Ovary (tissue), 9 donors: ENCODE data around the gene ALDH3B2. TPM values are rescaled to one million over a fixed set of nuclear protein-coding genes. Genes with fewer than 3 reads are reported as not detected.
"Not testable (repeated sequence)": the region's sequence is repeated elsewhere in the genome, so short reads cannot be mapped to it uniquely, and the experiment has no call there.

Experiments
- DNase-seq, 5 donors: peaks; one replicate each; pipeline ENCODE4 v3.0.0-alpha.2; 2019 to 2020
- H3K27ac ChIP-seq, 2 donors: fragments of 200-600 bp; one replicate each; pipeline versions ENCODE4 v1.5.1 to v1.8.0; 2019 to 2022
- H3K27me3 ChIP-seq: fragments of 200-600 bp; one replicate; pipeline ENCODE4 v1.8.0; 2022
- H3K36me3 ChIP-seq: fragments of 200-600 bp; sonication (generic); one replicate; pipeline ENCODE4 v1.5.1; 2019
- H3K4me1 ChIP-seq: one replicate; pipeline ENCODE4 v1.8.1; 2013; ENCODE audit warnings: mild to moderate bottlenecking, moderate library complexity; ENCODE audit not compliant: insufficient read depth
- H3K4me3 ChIP-seq: fragments of 200-600 bp; sonication (generic); one replicate; pipeline ENCODE4 v1.5.1; 2017
- H3K9me3 ChIP-seq, 2 donors: fragments of 200-600 bp in 1 of 2; sonication (generic) in 1 of 2; one replicate each; pipeline versions ENCODE4 v1.5.1 to v1.8.1; 2013 to 2019; ENCODE audit warnings: mild to moderate bottlenecking in 1 of 2, moderate library complexity in 1 of 2
- CTCF ChIP-seq, 3 donors: fragments of 450-650 bp in 2 of 3; fragments of 200-600 bp in 1 of 3; IDR thresholded peaks; one replicate each; pipeline versions ENCODE4 v1.5.1 to v1.8.0; 2016 to 2022; ENCODE audit warnings: antibody characterized with exemption in 3 of 3, mild to moderate bottlenecking in 1 of 3
- EP300 ChIP-seq: sonication (generic); formaldehyde crosslinking; IDR thresholded peaks from one replicate; pipeline ENCODE4 v1.6.1; 2017; ENCODE audit warnings: antibody characterized with exemption
- POLR2A ChIP-seq: fragments of 450-650 bp; IDR thresholded peaks from one replicate; pipeline ENCODE4 v1.6.1; 2017; ENCODE audit warnings: antibody characterized with exemption, mild to moderate bottlenecking, moderate library complexity
- WGBS, 3 donors: extraction: QIAGEN DNeasy Blood & Tissue Kit in 1 of 3; methylation state at CpG; one replicate each; pipeline versions ENCODE4 v1.1.5 to v1.1.7; 2013 to 2017; 5-methylcytosine and 5-hydroxymethylcytosine counted together
- intact Hi-C, 4 donors: fragments of 100-400 bp; cut with DNase I; formaldehyde crosslinking; loops; one replicate each; pipeline versions ENCODE4 v1.11.0 to v1.15.1; 2022 to 2023
- polyA plus RNA-seq, 2 donors: library from polyadenylated mRNA; stranded (reverse); fragments of 200-250 nt in 1 of 2; fragments of 350-450 nt in 1 of 2; fragmentation: Illumina TruSeq in 1 of 2; extraction: RNeasy Lipid Tissue Mini Kit (QIAGEN cat#74804) in 1 of 2; gene quantifications; one replicate each; pipeline ENCODE4 v1.2.3, GENCODE V29; 2013 to 2014
- total RNA-seq, 7 donors: library from RNA; depleted of rRNA in 2 of 7; stranded (reverse); fragments of >200 nt in 2 of 7; fragmentation: NEBNext Ultra II Directional in 3 of 7; extraction: Animal tissue kit (Norgen Biotek cat#: 25700) in 3 of 7; gene quantifications; one replicate each; pipeline versions ENCODE4 v1.1.0 to v1.2.4, GENCODE V29; 2016 to 2023
- donor health status: DM: no; HTN: no; CAD: no; lungs with moderate emphysema.
- donor health status: DM: no; HTN: no; CAD: no.
- donor health status: Bipolar disorder and iron deficiency.
- donor health status: DM: yes; HTN: yes; CAD: no.
- donor health status: DM: no; HTN: no; CAD: no.
- donor health status: DM: yes; HTN: yes; CAD: no.

ALDH3B2 gene
- total and polyA plus RNA-seq, 9 donors = 0.15 to 0.57 (median 0.27) TPM; not detected in 5

GRCh38 chr11:67705264-67705663, 30.8 kb upstream of the ALDH3B2 start:
- WGBS, 3 donors = 81 to 89% (median 85%) methylated on average over 3 of the region's 3 CpGs
- Histone ChIP-seq H3K4me3 (no peak overlapping the region), H3K36me3 (no peaks in the 10 kb centered on the region), H3K27ac (no peak overlapping the region), H3K4me1 (no peaks in the 10 kb centered on the region), H3K9me3 (no peaks in the 10 kb centered on the region), H3K27me3 (no peaks in the 10 kb centered on the region)
- no peak for DNase-seq
- TF ChIP-seq POLR2A (no peak), CTCF (IDR thresholded peaks at IDR 0.05) (no peak), EP300 (no peak)
- intact Hi-C loops = no loop called here

- WGBS, 3 donors = 79 to 84% (median 80%) methylated on average over 7 of the region's 7 CpGs
- intact Hi-C loops = no loop called here
Measured at GRCh38 chr11:67704524-67704923, 30.1 kb upstream of the ALDH3B2 start.

DNA sequence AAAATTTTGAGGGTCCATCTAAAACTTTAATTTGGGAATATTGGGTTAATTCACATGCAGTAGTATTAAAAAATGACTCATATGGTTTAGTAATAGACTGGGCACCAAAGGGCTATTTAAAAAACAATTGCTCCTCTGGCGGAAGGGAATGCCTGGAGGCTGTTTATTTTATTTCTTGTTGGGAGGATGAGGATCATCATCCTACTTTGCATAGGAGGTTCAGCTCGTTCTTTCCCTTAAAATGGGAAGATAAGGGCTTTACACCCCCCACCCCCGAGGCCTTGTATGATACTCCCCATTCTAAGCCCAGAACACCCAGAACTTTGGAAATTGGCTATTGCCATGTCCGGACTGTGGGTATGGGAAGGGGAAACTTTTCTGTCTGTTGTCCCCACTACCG, 29.3 kb upstream of the ALDH3B2 start:
- H3K9me3 ChIP-seq, DNase-seq, H3K36me3 ChIP-seq, H3K27ac ChIP-seq, H3K4me1 ChIP-seq, H3K27me3 ChIP-seq, intact Hi-C loops, H3K4me3 ChIP-seq: not testable (repeated sequence)
- 26 to 39% (median 31%) methylated on average over 5 of the region's 5 CpGs for WGBS, 3 donors

More at GRCh38 chr11:67704524-67704923, 30.1 kb upstream of the ALDH3B2 start:
- Histone ChIP-seq H3K4me3 (no peak overlapping the region), H3K4me1 (no peaks in the 10 kb centered on the region), H3K36me3 (no peaks in the 10 kb centered on the region), H3K27me3 (no peaks in the 10 kb centered on the region), H3K27ac (no peak overlapping the region), H3K9me3 (no peaks in the 10 kb centered on the region)
- DNase-seq = no peak
- TF ChIP-seq EP300 (no peak), POLR2A (no peak), CTCF (IDR thresholded peaks at IDR 0.05) (no peak)

- Histone ChIP-seq H3K27ac (no peak overlapping the region), H3K4me3 (no peak overlapping the region), H3K4me1 (no peaks in the 10 kb centered on the region), H3K36me3 (no peaks in the 10 kb centered on the region), H3K27me3 (no peaks in the 10 kb centered on the region), H3K9me3 (no peaks in the 10 kb centered on the region)
- TF ChIP-seq CTCF (IDR thresholded peaks at IDR 0.05) (no peak), EP300 (no peak), POLR2A (no peak)
- WGBS, 3 donors = 73 to 82% (median 80%) methylated on average over 11 of the region's 11 CpGs
- no peak for DNase-seq
- intact Hi-C loops = no loop called here
Measured at GRCh38 chr11:67700548-67701262, 26.3 kb upstream of the ALDH3B2 start.

GRCh38 chr11:67700141-67700540, 25.7 kb upstream of the ALDH3B2 start:
- H3K4me1 ChIP-seq = no peaks in the 10 kb centered on the region
- no peak overlapping the region for H3K4me3 ChIP-seq
- 42 to 60% (median 44%) methylated on average over 10 of the region's 10 CpGs for WGBS, 3 donors
- no peak for TF ChIP-seq POLR2A
- TF ChIP-seq EP300 = no peak
- TF ChIP-seq CTCF (IDR thresholded peaks at IDR 0.05) = no peak
- intact Hi-C loops = no loop called here
- H3K27ac ChIP-seq = no peak overlapping the region
- no peaks in the 10 kb centered on the region for H3K9me3 ChIP-seq
- H3K27me3 ChIP-seq = no peaks in the 10 kb centered on the region
- H3K36me3 ChIP-seq = no peaks in the 10 kb centered on the region
- no peak for DNase-seq
